Medulla oblongata (tissue), 1 donor: ENCODE data around the gene GNG7.
"Not testable (repeated sequence)": the region's sequence is repeated elsewhere in the genome, so short reads cannot be mapped to it uniquely, and the experiment has no call there.

ENCODE experiments used
- DNase-seq: peaks from one replicate; pipeline ENCODE4 v3.0.0-alpha.2; 2015; ENCODE audit errors: extremely low spot score

The GNG7 gene

DNA sequence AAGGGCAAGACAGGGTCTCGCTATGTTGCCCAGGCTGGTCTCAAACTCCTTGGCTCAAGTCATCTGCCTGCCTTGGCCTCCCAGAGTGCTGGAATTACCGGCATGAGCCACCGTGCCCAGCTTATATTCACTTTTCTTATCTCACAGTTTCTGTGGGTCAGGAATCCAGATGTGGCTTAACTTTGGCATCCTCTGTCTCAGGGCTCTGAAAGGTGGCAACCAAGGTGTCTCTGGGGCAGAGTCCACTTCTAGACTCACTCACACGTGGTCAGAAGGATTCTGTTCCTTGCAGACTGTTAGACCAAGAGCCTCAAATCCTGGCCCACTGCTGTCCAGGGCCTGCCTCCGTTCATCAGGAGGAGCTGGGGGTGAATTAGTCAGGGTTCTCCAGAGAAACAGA, 238.1 kb downstream of the GNG7 start:
- no peak for DNase-seq

DNA sequence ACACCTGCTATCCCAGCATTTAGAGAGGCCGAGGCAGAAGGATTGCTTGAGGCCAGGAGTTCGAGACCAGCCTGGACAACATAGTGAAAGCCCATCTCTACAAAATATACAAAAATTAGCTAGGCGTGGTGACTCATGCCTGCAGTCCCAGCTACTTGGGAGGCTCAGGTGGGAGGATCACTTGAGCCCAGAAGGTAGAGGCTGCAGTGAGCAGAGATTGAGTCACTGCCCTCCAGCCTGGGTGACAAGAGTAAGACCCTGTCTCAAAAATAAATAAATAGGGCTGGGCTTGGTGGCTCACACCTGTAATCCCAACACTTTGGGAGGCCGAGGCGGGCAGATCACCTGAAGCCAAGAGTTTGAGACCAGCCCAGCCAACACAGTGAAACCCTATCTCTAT, 238.8 kb downstream of the GNG7 start:
- not testable (repeated sequence) for DNase-seq

DNA sequence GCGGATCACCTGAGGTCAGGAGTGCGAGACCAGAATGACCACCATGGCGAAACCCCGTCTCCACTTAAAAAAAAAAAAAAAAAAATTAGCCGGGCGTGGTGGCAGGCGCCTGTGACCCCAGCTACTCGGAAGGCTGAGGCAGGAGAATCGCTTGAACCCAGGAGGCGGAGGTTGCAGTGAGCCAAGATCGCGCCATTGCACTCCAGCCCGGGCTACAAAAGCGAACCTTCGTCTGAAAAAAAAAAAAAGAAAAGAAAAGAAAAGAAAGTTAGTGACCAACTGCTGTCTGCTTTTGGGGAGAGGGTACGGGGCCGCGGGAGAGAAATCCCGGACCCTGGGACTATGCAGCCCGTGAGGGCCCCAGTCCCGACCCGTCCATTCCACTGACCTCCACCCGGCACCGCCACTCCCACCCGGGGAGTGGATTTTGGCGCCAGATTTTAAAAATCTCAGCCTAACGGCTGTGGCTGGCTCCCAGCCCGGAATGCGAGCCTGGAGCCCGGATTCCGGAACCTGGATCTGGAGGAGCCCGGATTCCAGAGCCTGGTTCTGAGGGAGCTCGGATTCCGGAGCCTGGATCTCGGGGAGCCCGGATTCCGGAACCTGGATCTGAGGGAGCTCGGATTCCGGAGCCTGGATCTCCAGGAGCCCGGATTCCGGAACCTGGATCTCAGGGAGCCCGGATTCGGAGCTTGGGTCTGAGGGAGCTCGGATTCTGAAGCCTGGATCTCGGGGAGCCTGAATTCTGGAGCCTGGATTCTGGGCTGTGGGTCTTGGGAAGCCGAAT, 239.7 kb downstream of the GNG7 start:
- peak; percentile 71 for DNase-seq

DNA sequence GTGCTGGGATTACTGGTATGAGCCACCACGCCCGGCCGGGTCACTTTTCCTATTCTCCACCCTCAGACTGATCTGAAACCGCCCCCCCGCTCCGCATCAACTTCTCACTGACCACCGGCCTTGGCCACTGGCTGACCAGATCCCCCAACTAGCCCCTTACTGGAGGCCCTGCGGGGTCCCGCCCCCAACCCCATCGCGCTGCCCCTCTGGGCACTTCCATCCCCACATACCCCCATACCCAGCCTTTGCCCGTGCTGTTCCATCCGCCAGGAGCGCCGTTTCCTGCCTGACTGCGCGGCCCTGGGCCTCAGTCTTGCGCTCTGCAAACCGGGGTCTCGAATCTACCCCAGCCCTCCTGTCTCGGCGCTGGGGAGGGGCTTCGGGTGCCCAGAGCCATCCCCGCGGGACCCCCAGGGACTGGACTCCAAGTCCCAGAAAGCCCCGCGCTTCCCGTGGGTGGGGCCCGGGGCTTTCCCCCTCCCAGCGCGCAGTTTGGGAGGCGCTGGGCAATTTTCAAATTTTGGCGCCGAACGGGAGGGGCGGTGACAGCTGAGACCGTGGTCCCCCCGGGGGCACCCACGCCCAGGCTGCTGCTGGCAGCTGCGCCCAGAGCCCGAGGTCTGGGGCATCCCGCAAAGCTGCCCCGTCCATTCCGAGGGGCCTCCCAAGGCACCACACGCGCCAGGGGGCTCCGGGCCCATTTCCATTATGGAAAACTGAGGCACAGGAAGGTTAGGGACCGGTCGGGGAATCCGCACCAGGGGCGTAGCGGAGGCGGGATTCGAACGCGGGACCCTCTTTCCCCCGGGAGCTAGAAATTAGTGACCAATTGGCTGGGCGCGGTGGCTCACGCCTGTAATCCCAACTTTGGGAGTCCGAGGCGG, 240.5 kb downstream of the GNG7 start:
- peak; percentile 15 for DNase-seq
